ENCODE results near the gene NDFIP2. TPM values are rescaled to one million over a fixed set of nuclear protein-coding genes. Genes with fewer than 3 reads are reported as not detected.

NDFIP2 gene
- polyA plus RNA-seq, 1 of the 3 experiments (the other 2 are of a cell fraction), result 21.4 TPM

DNA sequence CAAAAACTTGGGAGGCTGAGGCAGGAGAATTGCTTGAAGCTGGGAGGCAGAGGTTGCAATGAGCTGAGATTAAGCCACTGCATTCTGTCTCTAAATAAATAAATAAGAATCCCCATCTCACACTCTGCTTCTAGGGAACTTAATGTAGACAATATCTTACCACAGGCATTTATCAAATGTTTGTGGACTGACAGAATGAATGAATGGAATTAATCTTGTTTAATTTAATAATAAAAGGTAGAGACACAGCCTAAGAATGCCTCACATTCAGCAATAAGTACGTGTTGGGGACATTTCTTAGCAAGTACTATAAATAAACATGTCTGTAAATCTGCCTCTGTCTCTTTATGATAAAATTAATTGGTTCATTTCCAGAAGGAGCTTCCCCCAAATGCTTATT is 38.7 kb upstream of the NDFIP2 start (continued):
- TF ChIP-seq, protein P1, sequence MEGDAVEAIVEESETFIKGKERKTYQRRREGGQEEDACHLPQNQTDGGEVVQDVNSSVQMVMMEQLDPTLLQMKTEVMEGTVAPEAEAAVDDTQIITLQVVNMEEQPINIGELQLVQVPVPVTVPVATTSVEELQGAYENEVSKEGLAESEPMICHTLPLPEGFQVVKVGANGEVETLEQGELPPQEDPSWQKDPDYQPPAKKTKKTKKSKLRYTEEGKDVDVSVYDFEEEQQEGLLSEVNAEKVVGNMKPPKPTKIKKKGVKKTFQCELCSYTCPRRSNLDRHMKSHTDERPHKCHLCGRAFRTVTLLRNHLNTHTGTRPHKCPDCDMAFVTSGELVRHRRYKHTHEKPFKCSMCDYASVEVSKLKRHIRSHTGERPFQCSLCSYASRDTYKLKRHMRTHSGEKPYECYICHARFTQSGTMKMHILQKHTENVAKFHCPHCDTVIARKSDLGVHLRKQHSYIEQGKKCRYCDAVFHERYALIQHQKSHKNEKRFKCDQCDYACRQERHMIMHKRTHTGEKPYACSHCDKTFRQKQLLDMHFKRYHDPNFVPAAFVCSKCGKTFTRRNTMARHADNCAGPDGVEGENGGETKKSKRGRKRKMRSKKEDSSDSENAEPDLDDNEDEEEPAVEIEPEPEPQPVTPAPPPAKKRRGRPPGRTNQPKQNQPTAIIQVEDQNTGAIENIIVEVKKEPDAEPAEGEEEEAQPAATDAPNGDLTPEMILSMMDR (IDR thresholded peaks at IDR 0.05), result no peak
- TF ChIP-seq, protein P2, sequence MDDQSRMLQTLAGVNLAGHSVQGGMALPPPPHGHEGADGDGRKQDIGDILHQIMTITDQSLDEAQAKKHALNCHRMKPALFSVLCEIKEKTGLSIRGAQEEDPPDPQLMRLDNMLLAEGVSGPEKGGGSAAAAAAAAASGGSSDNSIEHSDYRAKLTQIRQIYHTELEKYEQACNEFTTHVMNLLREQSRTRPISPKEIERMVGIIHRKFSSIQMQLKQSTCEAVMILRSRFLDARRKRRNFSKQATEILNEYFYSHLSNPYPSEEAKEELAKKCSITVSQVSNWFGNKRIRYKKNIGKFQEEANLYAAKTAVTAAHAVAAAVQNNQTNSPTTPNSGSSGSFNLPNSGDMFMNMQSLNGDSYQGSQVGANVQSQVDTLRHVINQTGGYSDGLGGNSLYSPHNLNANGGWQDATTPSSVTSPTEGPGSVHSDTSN (IDR thresholded peaks at IDR 0.05), result no peak
- no peak for TF ChIP-seq FOSL2 (IDR thresholded peaks at IDR 0.05; ENCODE audit: borderline replicate concordance, low read depth)
- no peak for TF ChIP-seq SIN3A (IDR thresholded peaks at IDR 0.05; ENCODE audit: borderline replicate concordance, low read depth, low read length)
- TF ChIP-seq, protein P3, sequence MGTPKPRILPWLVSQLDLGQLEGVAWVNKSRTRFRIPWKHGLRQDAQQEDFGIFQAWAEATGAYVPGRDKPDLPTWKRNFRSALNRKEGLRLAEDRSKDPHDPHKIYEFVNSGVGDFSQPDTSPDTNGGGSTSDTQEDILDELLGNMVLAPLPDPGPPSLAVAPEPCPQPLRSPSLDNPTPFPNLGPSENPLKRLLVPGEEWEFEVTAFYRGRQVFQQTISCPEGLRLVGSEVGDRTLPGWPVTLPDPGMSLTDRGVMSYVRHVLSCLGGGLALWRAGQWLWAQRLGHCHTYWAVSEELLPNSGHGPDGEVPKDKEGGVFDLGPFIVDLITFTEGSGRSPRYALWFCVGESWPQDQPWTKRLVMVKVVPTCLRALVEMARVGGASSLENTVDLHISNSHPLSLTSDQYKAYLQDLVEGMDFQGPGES (IDR thresholded peaks at IDR 0.05; ENCODE audit: low read depth, low read length), result no peak

DNA sequence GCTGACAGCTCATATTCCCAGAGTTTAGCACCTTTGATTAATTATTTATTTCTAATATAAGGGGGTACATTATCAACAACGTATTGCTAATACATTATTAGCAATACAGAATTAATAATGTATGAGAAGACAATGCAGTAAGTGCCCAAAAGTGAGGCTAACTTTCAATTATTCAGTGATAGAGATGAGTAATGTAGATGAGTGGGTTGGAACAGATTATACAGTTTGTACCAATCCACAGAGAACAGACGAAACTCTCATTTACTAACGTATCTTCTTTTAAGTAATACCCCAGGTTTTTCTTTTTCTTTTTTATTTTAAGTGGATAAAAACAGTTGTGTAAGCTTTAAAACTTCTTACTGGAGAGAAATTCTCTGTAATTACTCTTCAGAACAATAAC is 38.2 kb upstream of the NDFIP2 start:
- Histone ChIP-seq H3K36me3 (replicated peaks in 1 of 2; ENCODE audit: control insufficient read depth in 1 of 2, insufficient read depth in 2 of 2, low read length in 1 of 2) (no peaks in the 10 kb centered on the region), H4K20me1 (ENCODE audit: insufficient read depth) (no peaks in the 10 kb centered on the region), H3K9me2 (no peaks in the 10 kb centered on the region), H3K79me2 (ENCODE audit: insufficient read depth) (no peaks in the 10 kb centered on the region), H3K9me3 (no peaks in the 10 kb centered on the region), H3K27ac (ENCODE audit: low read depth in 2 of 2, low read length in 1 of 2) (no peak overlapping the region), H3F3A (replicated peaks; ENCODE audit: insufficient read depth) (no peaks in the 10 kb centered on the region), H3K4me3 (ENCODE audit: low read depth in 2 of 2, low read length in 1 of 2) (no peak overlapping the region), H3K9ac (no peak overlapping the region), H3K4me1 (ENCODE audit: control insufficient read depth in 1 of 2, insufficient read depth in 2 of 2, low read depth in 1 of 2, low read length in 1 of 2) (no peaks in the 10 kb centered on the region), H3K27me3 (ENCODE audit: insufficient read depth) (no peaks in the 10 kb centered on the region), H3K4me2 (no peak overlapping the region), H2AFZ (ENCODE audit: low read depth) (no peak overlapping the region)
- TF ChIP-seq RCOR1 (IDR thresholded peaks at IDR 0.05; ENCODE audit: low read length) (no peak), ELF1 (IDR thresholded peaks at IDR 0.05) (no peak), NRF1 (IDR thresholded peaks at IDR 0.05; ENCODE audit: low read depth, low read length) (no peak), TCF12 (IDR thresholded peaks at IDR 0.05) (no peak), EP300 (IDR thresholded peaks at IDR 0.05; ENCODE audit: borderline replicate concordance in 1 of 2, low read depth in 1 of 2, low read length in 1 of 2) (no peak), FOXM1 (IDR thresholded peaks at IDR 0.05; ENCODE audit: low read depth) (no peak), RAD21 (IDR thresholded peaks at IDR 0.05; ENCODE audit: low read length) (no peak), SIN3A (IDR thresholded peaks at IDR 0.05; ENCODE audit: borderline replicate concordance, low read depth, low read length) (no peak), YY1 (IDR thresholded peaks at IDR 0.05; ENCODE audit: low read depth) (no peak), GATA2 (CRISPR knock-in tag; IDR thresholded peaks at IDR 0.05) (no peak)
- TF ChIP-seq, protein P1 (IDR thresholded peaks at IDR 0.05), result no peak
- TF ChIP-seq, protein P4, sequence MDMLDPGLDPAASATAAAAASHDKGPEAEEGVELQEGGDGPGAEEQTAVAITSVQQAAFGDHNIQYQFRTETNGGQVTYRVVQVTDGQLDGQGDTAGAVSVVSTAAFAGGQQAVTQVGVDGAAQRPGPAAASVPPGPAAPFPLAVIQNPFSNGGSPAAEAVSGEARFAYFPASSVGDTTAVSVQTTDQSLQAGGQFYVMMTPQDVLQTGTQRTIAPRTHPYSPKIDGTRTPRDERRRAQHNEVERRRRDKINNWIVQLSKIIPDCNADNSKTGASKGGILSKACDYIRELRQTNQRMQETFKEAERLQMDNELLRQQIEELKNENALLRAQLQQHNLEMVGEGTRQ (IDR thresholded peaks at IDR 0.05; ENCODE audit: borderline replicate concordance, low read depth, low read length), result no peak
- TF ChIP-seq, protein P2 (IDR thresholded peaks at IDR 0.05), result no peak
- WGBS (ENCODE audit: low lambda C conversion rate), result 81% methylated on average over 3 of the region's 3 CpGs
- POLR2A ChIA-PET, result no interaction called here
- no peak for DNase-seq
- CTCF ChIA-PET, result interaction anchor here (1.0 to 1.9 kb wide), 5 partner anchors 11 to 99 kb away, joined by 3 to 8 read pairs (median 6); no protein-coding TSS in a partner anchor
